Natural killer cell (primary cell): ENCODE measurements around the gene CROCC. TPM values are rescaled to one million over a fixed set of nuclear protein-coding genes. Genes with fewer than 3 reads are reported as not detected.
A peak's percentile ranks its signal among the peaks of the same experiment; 100 is the strongest.

Experiments used
- ATAC-seq, 3 donors: fragments of 150-1000 bp in 2 of 3; fragments of 200-7000 bp in 1 of 3; cut with Tn5 transposase; 1 replicate in 1 of 3; 2 replicates in 2 of 3; pipeline ENCODE4 v1.10.0; 2021; ENCODE audit warnings: mild to moderate bottlenecking in 2 of 3, moderate library complexity in 2 of 3
- DNase-seq, 2 donors: peaks; one replicate each; pipeline versions ENCODE4 v3.0.0 to v3.0.0-alpha.2; 2013 to 2021; ENCODE audit warnings: mixed read lengths in 1 of 2
- H3K27ac ChIP-seq: one replicate; pipeline ENCODE4 v1.5.1; 2013; ENCODE audit warnings: mild to moderate bottlenecking, low read length
- H3K27me3 ChIP-seq: one replicate; pipeline ENCODE4 v1.6.1; 2013; ENCODE audit warnings: low read length; ENCODE audit not compliant: control insufficient read depth, insufficient read depth
- H3K36me3 ChIP-seq: one replicate; pipeline ENCODE4 v1.6.1; 2013; ENCODE audit warnings: low read length; ENCODE audit not compliant: control insufficient read depth, insufficient read depth
- H3K4me1 ChIP-seq: one replicate; pipeline ENCODE4 v1.6.1; 2013; ENCODE audit warnings: low read length; ENCODE audit not compliant: control insufficient read depth, insufficient read depth
- H3K4me3 ChIP-seq: one replicate; pipeline ENCODE4 v1.5.1; 2013; ENCODE audit warnings: low read length
- H3K9me3 ChIP-seq: one replicate; pipeline ENCODE4 v1.6.1; 2013; ENCODE audit warnings: low read length; ENCODE audit not compliant: control insufficient read depth, insufficient read depth
- H3K27ac Mint-ChIP-seq, 2 donors: one replicate each; pipeline ENCODE4 v1.8.0; 2022; ENCODE audit warnings: mild to moderate bottlenecking in 2 of 2, mixed read lengths in 2 of 2, moderate library complexity in 1 of 2
- H3K27me3 Mint-ChIP-seq, 2 donors: one replicate each; pipeline ENCODE4 v1.8.0; 2022; ENCODE audit warnings: low read depth in 2 of 2, mixed read lengths in 2 of 2
- H3K36me3 Mint-ChIP-seq: one replicate; pipeline ENCODE4 v1.8.0; 2022; ENCODE audit warnings: mixed read lengths
- H3K4me1 Mint-ChIP-seq, 2 donors: one replicate each; pipeline ENCODE4 v1.8.0; 2022; ENCODE audit warnings: mixed read lengths in 2 of 2
- H3K4me3 Mint-ChIP-seq: one replicate; pipeline ENCODE4 v1.8.0; 2022; ENCODE audit warnings: mild to moderate bottlenecking, moderate library complexity, mixed read lengths
- H3K9me3 Mint-ChIP-seq, 2 donors: one replicate each; pipeline ENCODE4 v1.8.0; 2022; ENCODE audit warnings: mixed read lengths in 2 of 2
- CTCF ChIP-seq: fragments of 200-600 bp; IDR thresholded peaks from one replicate; pipeline ENCODE4 v1.8.0; 2022; ENCODE audit warnings: antibody characterized with exemption
- WGBS: methylation state at CpG from one replicate; pipeline ENCODE4 v1.1.7; 2013; ENCODE audit warnings: missing lambda C conversion rate; ENCODE audit not compliant: insufficient coverage; 5-methylcytosine and 5-hydroxymethylcytosine counted together
- intact Hi-C: fragments of 100-400 bp; cut with micrococcal nuclease; formaldehyde crosslinking; loops from one replicate; pipeline ENCODE4 v1.14.2; 2022
- total RNA-seq, 4 donors: library from RNA; stranded (reverse); fragments of 120-200 nt in 1 of 4; gene quantifications; one replicate each; pipeline versions ENCODE4 v1.2.3 to v1.2.4, GENCODE V29; 2013 to 2022

CROCC gene
- total RNA-seq, 3 donors from 2014 or later (not counting 1 experiment from before 2014, with no cell fraction given): 51.7 to 62.9 (median 59.1) TPM

DNA sequence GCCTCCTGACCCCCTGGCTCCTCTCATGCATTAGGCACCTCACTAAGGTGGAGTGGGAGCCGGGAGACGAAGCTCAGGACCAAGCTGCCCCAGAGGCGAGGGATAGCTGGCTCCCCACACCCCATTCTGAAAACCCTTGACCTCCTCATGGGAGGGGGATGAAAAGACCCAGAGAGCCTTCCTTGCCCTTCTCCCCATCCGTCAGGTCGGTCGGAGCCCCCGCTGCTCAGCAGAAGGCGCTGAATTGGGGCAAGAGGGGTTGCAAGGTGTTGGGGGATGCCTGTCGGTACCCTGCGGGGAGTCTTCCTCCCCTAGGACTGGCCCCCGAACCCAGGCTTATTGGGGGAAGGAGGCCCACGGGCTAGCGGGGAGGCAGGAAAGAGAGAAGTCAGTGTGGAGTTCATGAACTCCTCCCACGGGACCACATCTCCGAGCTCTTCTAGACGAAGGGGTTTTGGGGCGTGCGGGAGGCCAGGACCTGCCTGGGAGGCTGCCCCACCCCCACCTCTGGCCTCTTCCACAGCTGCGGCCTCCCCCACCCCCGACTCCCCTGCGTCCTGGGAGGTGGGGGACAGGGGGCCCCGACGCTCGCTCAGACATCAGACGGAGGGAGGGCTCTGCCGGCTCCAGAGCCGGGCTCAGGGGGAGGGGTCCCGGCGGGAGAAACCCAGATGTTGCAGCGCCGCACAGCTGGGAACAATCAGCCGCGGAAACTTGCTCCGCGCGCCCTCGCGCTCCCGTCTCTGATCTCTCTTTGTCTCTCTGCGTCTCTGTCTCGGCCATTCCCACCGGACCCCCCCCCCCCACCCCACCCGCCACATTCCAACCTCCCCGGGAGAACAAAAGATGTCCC lies 58.0 kb downstream of the CROCC start:
- Mint-ChIP-seq H3K4me1 (peaks cover 0 to 15% of the 10 kb centered on the region in 2 donors), H3K9me3 (no peaks in the 10 kb centered on the region), H3K36me3 (peaks cover 6% of the 10 kb centered on the region), H3K27me3 (peaks cover 20 to 27% of the 10 kb centered on the region in 2 donors), H3K27ac (no peak overlapping the region), H3K4me3 (peak overlapping the region; percentile 55)
- Histone ChIP-seq H3K4me3 (no peak overlapping the region), H3K9me3 (no peaks in the 10 kb centered on the region), H3K4me1 (peaks cover 7% of the 10 kb centered on the region), H3K27me3 (peaks cover 10% of the 10 kb centered on the region), H3K36me3 (no peaks in the 10 kb centered on the region), H3K27ac (no peak overlapping the region)
- WGBS: 19% methylated on average over 38 of the region's 44 CpGs
- DNase-seq (no peak), ATAC-seq (no peak)
- TF ChIP-seq CTCF: no peak
- intact Hi-C loops: no loop called here

- Histone ChIP-seq H3K4me3 (no peak within 1 kb of the TSS), H3K9me3 (no peaks in the 10 kb centered on the region), H3K27me3 (peaks cover 10% of the 10 kb centered on the region), H3K36me3 (no peaks in the 10 kb centered on the region), H3K27ac (no peak within 1 kb of the TSS), H3K4me1 (peaks cover 7% of the 10 kb centered on the region)
- no peak for TF ChIP-seq CTCF
- peak within 1 kb of the TSS; percentile 65 for H3K4me3 Mint-ChIP-seq
- peak in 2 of 3 donors; percentile 34 to 48 for ATAC-seq
- H3K27ac Mint-ChIP-seq: peak within 1 kb of the TSS in 1 of 2 donors; percentile 35
- H3K27me3 Mint-ChIP-seq: peaks cover 20 to 27% of the 10 kb centered on the region in 2 donors
- no peaks in the 10 kb centered on the region for H3K9me3 Mint-ChIP-seq
- WGBS: 10% methylated on average over 44 of the region's 53 CpGs
- DNase-seq: no peak
- H3K36me3 Mint-ChIP-seq: peaks cover 6% of the 10 kb centered on the region
- intact Hi-C loops: no loop called here
- peaks cover 0 to 15% of the 10 kb centered on the region in 2 donors for H3K4me1 Mint-ChIP-seq
These were observed 58.9 kb downstream of the CROCC start, which contains the start of gene MFAP2 for GRCh38 chr1:16980473-16981268. Gene MFAP2, minus strand, starts transcription at chr1:16980620. Its CDS starts 2,347 bp downstream, at chr1:16978273.

GRCh38 chr1:16981269-16981849 lies 59.6 kb downstream of the CROCC start:
- Mint-ChIP-seq H3K4me3 (peak overlapping the region; percentile 65), H3K27me3 (peaks cover 20 to 27% of the 10 kb centered on the region in 2 donors), H3K4me1 (peaks cover 0 to 15% of the 10 kb centered on the region in 2 donors), H3K27ac (peak overlapping the region in 1 of 2 donors; percentile 35), H3K9me3 (no peaks in the 10 kb centered on the region), H3K36me3 (peaks cover 6% of the 10 kb centered on the region)
- ATAC-seq: no peak
- no peak for DNase-seq
- TF ChIP-seq CTCF: no peak
- 83% methylated on average over 10 of the region's 10 CpGs for WGBS
- no peak overlapping the region for H3K4me3 ChIP-seq
- no peak overlapping the region for H3K27ac ChIP-seq
- H3K4me1 ChIP-seq: peaks cover 7% of the 10 kb centered on the region
- intact Hi-C loops: no loop called here
- H3K27me3 ChIP-seq: peaks cover 10% of the 10 kb centered on the region
- no peaks in the 10 kb centered on the region for H3K9me3 ChIP-seq
- peaks cover 3% of the 10 kb centered on the region for H3K36me3 ChIP-seq
